Mesenchymal stem cell (in vitro differentiated cells and primary cell): Measurements from ENCODE around the gene CBR1.

Experiments used
- DNase-seq: peaks from one replicate; pipeline ENCODE4 v3.0.0-alpha.2; 2013
- H2AFZ ChIP-seq: one replicate; pipeline ENCODE4 v1.6.1; 2013; ENCODE audit warnings: low read depth, mild to moderate bottlenecking, control low read depth, inconsistent platforms, low read length, moderate library complexity
- H2AK5ac ChIP-seq: 2 replicates; pipeline ENCODE4 v1.6.1; 2013; ENCODE audit warnings: low read length, moderate library complexity, mild to moderate bottlenecking, inconsistent platforms; ENCODE audit not compliant: severe bottlenecking
- H2BK120ac ChIP-seq: one replicate; pipeline ENCODE4 v1.6.1; 2013; ENCODE audit warnings: low read depth, mild to moderate bottlenecking, inconsistent platforms, low read length, moderate library complexity
- H2BK12ac ChIP-seq, 2 experiments: one replicate each; pipeline ENCODE4 v1.6.1; 2013; ENCODE audit warnings: inconsistent platforms in 2 of 2, low read length in 2 of 2, mild to moderate bottlenecking in 2 of 2, moderate library complexity in 2 of 2, control low read depth in 1 of 2
- H2BK15ac ChIP-seq: one replicate; pipeline ENCODE4 v1.6.1; 2013; ENCODE audit warnings: mild to moderate bottlenecking, low read depth, inconsistent platforms; ENCODE audit not compliant: poor library complexity, severe bottlenecking
- H2BK5ac ChIP-seq: 2 replicates; pipeline ENCODE4 v1.6.1; 2013; ENCODE audit warnings: low read depth, mild to moderate bottlenecking, low read length, control low read depth, inconsistent platforms; ENCODE audit not compliant: poor library complexity, severe bottlenecking
- H3K14ac ChIP-seq, 2 experiments: one replicate each; pipeline ENCODE4 v1.6.1; 2013; ENCODE audit warnings: inconsistent platforms in 2 of 2, low read length in 2 of 2, control low read depth in 1 of 2, mild to moderate bottlenecking in 1 of 2, moderate library complexity in 1 of 2
- H3K18ac ChIP-seq, 2 experiments: one replicate each; pipeline ENCODE4 v1.6.1; 2013; ENCODE audit warnings: inconsistent platforms in 2 of 2, low read length in 2 of 2, control low read depth in 1 of 2, low read depth in 1 of 2, mild to moderate bottlenecking in 1 of 2
- H3K23ac ChIP-seq, 2 experiments: one replicate each; pipeline ENCODE4 v1.6.1; 2013; ENCODE audit warnings: inconsistent platforms in 2 of 2, low read length in 2 of 2, mild to moderate bottlenecking in 2 of 2, moderate library complexity in 2 of 2, control low read depth in 1 of 2
- H3K27ac ChIP-seq: 2 replicates; pipeline ENCODE4 v1.5.1; 2013; ENCODE audit warnings: mild to moderate bottlenecking, moderate library complexity, low read length, control low read depth, inconsistent platforms; ENCODE audit not compliant: poor library complexity, severe bottlenecking
- H3K27me3 ChIP-seq, 2 experiments: 2 replicates each; pipeline versions ENCODE4 v1.6.1 to v1.7.0; 2013; ENCODE audit warnings: low read length in 2 of 2, mild to moderate bottlenecking in 2 of 2, moderate library complexity in 2 of 2, control low read depth in 1 of 2, inconsistent platforms in 1 of 2; ENCODE audit not compliant: control insufficient read depth in 1 of 2, insufficient read depth in 1 of 2
- H3K36me3 ChIP-seq, 2 experiments: 2 replicates each; pipeline versions ENCODE4 v1.6.1 to v1.7.0; 2013; ENCODE audit warnings: low read length in 2 of 2, control low read depth in 1 of 2, inconsistent platforms in 1 of 2, low read depth in 1 of 2, mild to moderate bottlenecking in 1 of 2; ENCODE audit not compliant: insufficient read depth in 2 of 2, control insufficient read depth in 1 of 2
- H3K4ac ChIP-seq, 2 experiments: one replicate each; pipeline ENCODE4 v1.6.1; 2013; ENCODE audit warnings: inconsistent platforms in 2 of 2, low read length in 2 of 2, mild to moderate bottlenecking in 2 of 2, moderate library complexity in 2 of 2, control low read depth in 1 of 2, low read depth in 1 of 2
- H3K4me1 ChIP-seq: 2 replicates; pipeline ENCODE4 v1.6.1; 2013; ENCODE audit warnings: low read depth, low read length, control low read depth; ENCODE audit not compliant: control insufficient read depth, insufficient read depth
- H3K4me2 ChIP-seq: 2 replicates; pipeline ENCODE4 v1.6.1; 2013; ENCODE audit warnings: low read length, mild to moderate bottlenecking, inconsistent platforms; ENCODE audit not compliant: poor library complexity, severe bottlenecking
- H3K4me3 ChIP-seq, 2 experiments: 2 replicates each; pipeline versions ENCODE4 v1.5.1 to v1.7.0; 2013; ENCODE audit warnings: low read length in 2 of 2, mild to moderate bottlenecking in 2 of 2, control low read depth in 1 of 2, low read depth in 1 of 2; ENCODE audit not compliant: insufficient read depth in 1 of 2
- H3K79me1 ChIP-seq: replicated peaks from 2 replicates; pipeline ENCODE4 v1.6.1; 2013; ENCODE audit warnings: mild to moderate bottlenecking, control low read depth, low read length, inconsistent platforms; ENCODE audit not compliant: poor library complexity, severe bottlenecking
- H3K9ac ChIP-seq: 2 replicates; pipeline ENCODE4 v1.7.0; 2013; ENCODE audit warnings: mild to moderate bottlenecking, low read length, moderate library complexity
- H3K9me3 ChIP-seq: 2 replicates; pipeline ENCODE4 v1.7.0; 2013; ENCODE audit warnings: mild to moderate bottlenecking, low read length; ENCODE audit not compliant: control insufficient read depth
- H4K8ac ChIP-seq: one replicate; pipeline ENCODE4 v1.6.1; 2013; ENCODE audit warnings: inconsistent platforms, mild to moderate bottlenecking, low read length, moderate library complexity
- H4K91ac ChIP-seq: one replicate; pipeline ENCODE4 v1.6.1; 2013; ENCODE audit warnings: mild to moderate bottlenecking, low read length, inconsistent platforms
- WGBS: methylation state at CpG from one replicate; pipeline ENCODE4 v1.1.7; 2013; ENCODE audit warnings: mixed read lengths; 5-methylcytosine and 5-hydroxymethylcytosine counted together

CBR1 gene

DNA sequence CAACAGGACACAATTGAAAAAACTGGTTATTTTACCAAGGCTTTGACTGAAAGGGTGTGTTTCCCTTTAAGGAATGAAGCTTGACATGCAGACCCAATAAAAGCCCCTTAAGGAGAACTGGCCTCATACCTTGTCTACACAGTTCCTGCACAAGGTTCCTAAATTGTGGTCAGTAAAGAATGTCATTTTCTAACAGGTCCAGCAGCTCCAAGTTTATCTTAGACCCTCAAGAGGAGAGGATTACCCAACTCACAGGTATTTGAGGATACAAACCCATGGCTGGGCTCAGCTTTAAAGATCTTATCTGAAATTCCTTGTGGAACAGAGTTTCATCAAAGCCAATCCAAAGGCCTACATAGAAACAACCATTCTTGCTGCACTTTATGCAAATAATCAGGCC lies 33.6 kb downstream of the CBR1 start:
- H3K79me1 ChIP-seq = no peaks in the 10 kb centered on the region
- no peaks in the 10 kb centered on the region for H3K9me3 ChIP-seq
- H3K14ac ChIP-seq = no peak overlapping the region
- H3K27me3 ChIP-seq = peaks cover 7 to 15% of the 10 kb centered on the region in 2 experiments
- H2BK5ac ChIP-seq = no peak overlapping the region
- no peak overlapping the region for H4K8ac ChIP-seq
- no peak overlapping the region for H3K9ac ChIP-seq
- H3K4me1 ChIP-seq = peaks cover 2% of the 10 kb centered on the region
- no peak overlapping the region for H2AK5ac ChIP-seq
- H3K27ac ChIP-seq = no peak overlapping the region
- H3K23ac ChIP-seq = no peak overlapping the region
- H2BK12ac ChIP-seq = no peak overlapping the region
- DNase-seq = no peak
- H3K4me2 ChIP-seq = no peak overlapping the region
- no peak overlapping the region for H3K18ac ChIP-seq
- no peak overlapping the region for H2AFZ ChIP-seq
- no peaks in the 10 kb centered on the region for H3K36me3 ChIP-seq
- H3K4ac ChIP-seq = no peak overlapping the region
- H3K4me3 ChIP-seq = no peak overlapping the region
- H2BK15ac ChIP-seq = no peak overlapping the region
- H4K91ac ChIP-seq = no peak overlapping the region
- no peak overlapping the region for H2BK120ac ChIP-seq

GRCh38 chr21:36104317-36105300 lies 34.8 kb downstream of the CBR1 start:
- no peaks in the 10 kb centered on the region for H3K9me3 ChIP-seq
- H3K4me3 ChIP-seq = peak overlapping the region in 1 of 2 experiments; percentile 68
- no peaks in the 10 kb centered on the region for H3K79me1 ChIP-seq
- peaks cover 2% of the 10 kb centered on the region for H3K4me1 ChIP-seq
- no peak overlapping the region for H2BK5ac ChIP-seq
- H2AK5ac ChIP-seq = no peak overlapping the region
- H3K27ac ChIP-seq = no peak overlapping the region
- no peak overlapping the region for H2BK120ac ChIP-seq
- WGBS = 56% methylated on average over 25 of the region's 29 CpGs
- H3K36me3 ChIP-seq = no peaks in the 10 kb centered on the region
- peaks cover 7 to 15% of the 10 kb centered on the region in 2 experiments for H3K27me3 ChIP-seq
- no peak overlapping the region for H3K23ac ChIP-seq
- peak overlapping the region; percentile 55 for H3K9ac ChIP-seq
- H4K8ac ChIP-seq = no peak overlapping the region
- peak; percentile 22 for DNase-seq
- no peak overlapping the region for H4K91ac ChIP-seq
- H2AFZ ChIP-seq = no peak overlapping the region
- no peak overlapping the region for H3K4ac ChIP-seq
- H2BK15ac ChIP-seq = no peak overlapping the region
- no peak overlapping the region for H3K14ac ChIP-seq
- no peak overlapping the region for H3K18ac ChIP-seq
- no peak overlapping the region for H3K4me2 ChIP-seq
- H2BK12ac ChIP-seq = no peak overlapping the region

- Histone ChIP-seq H3K27me3 (peaks cover 7 to 15% of the 10 kb centered on the region in 2 experiments), H3K4me3 (peak overlapping the region in 1 of 2 experiments; percentile 68), H2BK120ac (no peak overlapping the region), H2BK12ac (no peak overlapping the region), H3K18ac (no peak overlapping the region), H3K14ac (no peak overlapping the region), H2AK5ac (no peak overlapping the region), H3K4ac (no peak overlapping the region), H3K36me3 (no peaks in the 10 kb centered on the region), H3K9me3 (no peaks in the 10 kb centered on the region), H2BK5ac (no peak overlapping the region), H3K23ac (no peak overlapping the region), H2BK15ac (no peak overlapping the region), H3K79me1 (no peaks in the 10 kb centered on the region), H4K91ac (no peak overlapping the region), H2AFZ (no peak overlapping the region), H3K4me1 (peaks cover 2% of the 10 kb centered on the region), H4K8ac (no peak overlapping the region), H3K9ac (peak overlapping the region; percentile 55), H3K4me2 (no peak overlapping the region), H3K27ac (no peak overlapping the region)
- no peak for DNase-seq
- 69% methylated on average over 4 of the region's 4 CpGs for WGBS
Measured at GRCh38 chr21:36105327-36105842, 35.6 kb downstream of the CBR1 start.

GRCh38 chr21:36109868-36110267 lies 40.0 kb downstream of the CBR1 start:
- Histone ChIP-seq H3K14ac (no peak overlapping the region), H4K91ac (no peak overlapping the region)

More at GRCh38 chr21:36109868-36110267, 40.0 kb downstream of the CBR1 start:
- Histone ChIP-seq H3K18ac (no peak overlapping the region), H3K36me3 (no peaks in the 10 kb centered on the region), H3K4me2 (no peak overlapping the region), H3K27me3 (peaks cover 5 to 7% of the 10 kb centered on the region in 2 experiments), H3K27ac (no peak overlapping the region), H3K23ac (no peak overlapping the region), H2BK12ac (no peak overlapping the region), H2BK120ac (no peak overlapping the region), H4K8ac (no peak overlapping the region), H2AK5ac (no peak overlapping the region), H2BK5ac (no peak overlapping the region), H3K79me1 (no peaks in the 10 kb centered on the region), H3K4me3 (no peak overlapping the region), H2AFZ (no peak overlapping the region), H3K9ac (no peak overlapping the region), H2BK15ac (no peak overlapping the region), H3K4me1 (peaks cover 5% of the 10 kb centered on the region), H3K9me3 (no peaks in the 10 kb centered on the region), H3K4ac (no peak overlapping the region)
- DNase-seq = no peak
- WGBS = 90% methylated on average over 10 of the region's 10 CpGs
